Right forelimb (tissue), 1 donor: ENCODE results near the gene ITIH5.
A peak's percentile ranks its signal among the peaks of the same experiment; 100 is the strongest.

Experiments
- DNase-seq: peaks from one replicate; pipeline ENCODE4 v3.0.0-alpha.2; 2018

The ITIH5 gene

DNA sequence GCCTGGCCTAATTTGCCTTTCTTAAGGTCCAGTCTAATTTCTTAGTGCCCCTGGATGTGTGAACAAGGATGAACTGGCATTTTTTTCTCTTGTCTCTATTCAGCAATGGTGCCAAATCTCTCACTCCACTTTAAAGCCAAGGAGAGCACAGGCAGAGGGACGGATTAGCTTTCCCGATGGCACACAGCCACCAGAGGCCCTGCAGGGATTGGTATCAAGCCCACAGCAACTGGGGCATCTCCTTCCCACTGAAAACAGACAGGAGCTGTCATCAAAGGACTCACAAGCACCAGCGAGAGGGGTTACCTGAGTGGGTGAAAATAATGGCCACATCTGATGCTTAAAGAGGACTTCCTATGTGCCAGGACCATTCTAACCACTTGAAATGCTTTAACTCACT is 83.1 kb downstream of the ITIH5 start:
- DNase-seq: peak; percentile 50

DNA sequence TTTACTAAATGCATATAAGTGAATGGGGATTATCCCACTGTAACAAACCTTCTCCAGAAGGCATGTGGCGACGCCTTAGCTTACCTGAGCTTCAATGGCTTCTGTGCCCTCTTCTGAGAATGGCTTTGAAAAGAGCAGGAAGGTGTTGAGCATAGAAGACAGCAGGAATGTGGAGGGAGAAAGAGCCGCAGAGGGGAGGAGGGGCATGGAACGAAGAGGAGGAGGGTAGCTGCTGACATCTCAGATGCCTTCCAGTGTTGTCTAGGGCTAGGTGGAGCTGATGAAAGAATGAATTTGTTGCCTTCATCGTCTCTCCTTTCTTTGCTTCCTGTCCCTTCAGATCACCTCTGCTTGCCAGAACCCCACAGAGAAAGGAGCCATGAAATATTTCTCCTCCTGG is 86.2 kb downstream of the ITIH5 start:
- no peak for DNase-seq

DNA sequence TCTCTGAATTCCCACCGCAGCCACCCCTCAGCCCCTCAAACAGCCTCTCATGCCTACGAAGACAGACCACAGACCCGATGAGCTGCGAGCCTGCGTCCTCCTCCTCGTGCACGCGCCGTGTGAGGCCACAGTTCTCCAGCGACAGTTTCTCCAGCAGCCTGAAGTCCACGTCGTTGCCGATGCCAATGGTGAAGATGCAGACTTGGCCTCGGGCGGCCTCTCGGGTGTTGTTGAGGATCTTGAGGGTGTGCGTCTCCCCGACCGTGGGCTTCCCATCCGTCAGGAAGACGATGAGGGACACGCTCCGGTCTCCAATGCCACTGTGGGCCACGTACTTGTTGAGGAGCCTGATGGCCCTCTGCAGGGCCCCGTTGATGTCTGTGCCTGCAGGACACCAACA is 87.1 kb downstream of the ITIH5 start:
- DNase-seq: no peak

DNA sequence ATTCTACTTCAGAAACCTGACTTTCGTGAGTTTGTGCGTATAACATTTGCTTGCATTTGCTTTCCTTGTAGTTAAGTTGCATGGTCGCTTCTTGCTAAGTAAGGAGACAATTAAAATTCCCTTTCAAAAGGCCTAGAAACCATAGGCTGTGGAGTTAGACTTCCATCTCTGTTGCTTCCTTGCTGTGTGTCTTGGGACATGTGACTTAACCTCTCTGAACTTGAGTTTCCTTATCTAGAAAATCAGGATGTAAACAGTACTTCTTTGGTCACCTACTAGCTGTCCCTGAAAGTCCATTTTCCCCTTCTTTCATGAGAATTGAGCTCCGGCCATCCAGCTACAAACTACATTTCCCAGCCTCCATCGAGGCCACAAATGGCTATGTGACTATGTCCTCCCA is 89.2 kb downstream of the ITIH5 start:
- DNase-seq: no peak

DNA sequence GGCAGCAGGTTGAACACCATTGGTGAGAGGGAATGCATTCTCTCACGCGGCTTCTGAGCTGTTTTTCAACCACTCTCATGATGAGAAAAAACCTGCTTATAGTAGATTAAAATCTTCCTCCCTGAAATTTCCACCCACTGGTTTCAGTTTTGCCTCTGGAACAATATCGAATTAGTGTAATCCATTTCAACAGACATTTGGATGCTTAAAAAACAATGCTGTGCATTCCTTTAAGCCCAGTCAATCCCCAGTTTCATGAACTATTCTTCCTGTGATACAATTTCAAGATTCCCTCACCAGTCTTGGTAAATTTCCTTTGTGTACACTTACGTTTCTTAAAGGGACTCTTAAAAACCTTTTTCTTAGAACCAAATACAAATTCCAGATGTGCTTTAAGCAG is 89.6 kb downstream of the ITIH5 start:
- DNase-seq: no peak

DNA sequence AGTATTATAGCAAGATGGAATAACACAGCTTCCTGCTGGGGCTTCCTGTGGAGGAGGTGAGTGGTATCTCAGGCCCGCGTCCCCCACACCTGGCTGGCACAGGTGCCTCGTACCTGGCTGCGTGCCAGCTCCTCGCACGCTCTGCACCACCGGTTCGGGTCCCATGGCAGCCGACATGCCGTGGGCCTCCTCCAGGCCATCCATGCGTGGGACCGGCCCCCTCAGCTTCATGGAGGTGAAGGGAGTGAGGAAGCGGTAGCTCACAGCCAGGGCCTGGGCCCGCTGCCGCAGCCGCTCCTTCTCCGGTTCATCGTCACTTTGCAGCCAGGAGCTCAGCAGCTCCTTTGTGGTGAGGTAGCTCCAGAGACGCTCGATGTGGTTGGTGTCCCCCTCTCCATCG is 90.4 kb downstream of the ITIH5 start:
- no peak for DNase-seq

DNA sequence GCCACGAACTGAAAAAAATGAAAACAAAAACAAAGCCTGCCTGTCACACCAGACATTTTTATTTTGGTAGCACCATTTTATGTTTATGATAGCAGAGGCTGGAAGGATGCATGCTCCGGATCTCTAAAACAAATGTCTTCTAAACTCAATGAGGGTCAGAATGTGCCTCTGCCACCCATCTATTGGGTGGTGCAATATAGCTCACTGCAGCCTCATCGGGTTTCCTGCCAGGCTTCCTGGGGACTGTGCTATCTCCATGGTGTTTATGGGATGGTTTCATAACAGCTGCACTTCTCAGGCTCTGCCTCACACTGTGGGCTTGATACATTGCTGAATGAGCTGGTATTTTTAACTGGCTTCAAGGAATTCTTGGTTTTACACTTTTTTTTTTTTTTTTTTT is 94.4 kb downstream of the ITIH5 start:
- DNase-seq: peak; percentile 56

DNA sequence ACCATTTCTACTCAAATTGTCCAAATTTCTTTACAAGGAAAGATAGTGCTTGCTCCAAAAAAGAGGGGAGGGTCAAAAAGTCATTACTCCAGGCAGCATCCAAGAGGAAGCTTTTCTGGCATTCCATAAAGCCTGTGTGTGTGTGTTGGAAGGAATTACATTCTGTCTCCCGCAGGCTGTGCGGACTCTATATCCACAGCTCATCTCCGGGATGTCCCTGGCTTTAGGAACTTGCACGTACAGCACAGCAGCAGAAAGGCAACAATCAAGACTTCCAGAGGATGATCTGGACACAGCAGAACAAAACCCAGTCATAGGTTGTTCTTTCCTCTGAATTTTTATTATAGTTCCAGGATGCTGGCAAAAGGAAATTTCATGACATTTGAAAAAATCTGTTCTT is 94.8 kb downstream of the ITIH5 start:
- peak; percentile 73 for DNase-seq

DNA sequence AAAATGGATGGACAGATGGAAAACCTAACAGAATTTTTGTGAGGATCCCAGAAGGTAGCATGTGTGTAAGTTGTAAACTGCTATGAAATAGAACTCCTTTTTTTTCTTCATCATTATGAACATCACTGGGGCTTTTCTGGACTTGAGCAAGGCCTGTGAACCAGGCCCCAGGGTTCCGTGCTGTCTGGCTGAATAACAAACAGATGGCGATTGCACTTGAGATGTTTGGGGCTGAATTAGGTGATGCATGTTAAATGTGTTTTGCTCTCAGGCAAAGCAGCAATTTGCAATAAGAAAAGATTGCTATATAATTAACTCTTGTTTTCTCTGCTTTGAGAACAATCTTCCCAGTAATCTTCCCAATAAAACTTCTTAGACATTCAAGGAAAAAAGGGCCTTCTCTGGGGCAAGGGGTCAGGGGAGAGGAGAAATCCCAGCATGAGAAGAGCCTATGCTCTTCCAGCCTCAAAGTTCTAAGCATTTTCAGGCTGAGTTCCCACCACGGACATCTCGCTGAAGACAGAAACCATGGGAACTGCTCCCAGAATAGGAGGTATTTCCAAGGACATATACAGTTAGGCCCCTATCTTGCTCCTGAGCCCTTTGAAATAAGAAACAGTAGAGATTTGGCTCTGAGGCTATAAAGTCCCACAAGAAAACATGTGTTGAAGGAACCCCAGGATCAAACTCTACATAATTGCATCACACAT is 98.7 kb downstream of the ITIH5 start:
- no peak for DNase-seq

DNA sequence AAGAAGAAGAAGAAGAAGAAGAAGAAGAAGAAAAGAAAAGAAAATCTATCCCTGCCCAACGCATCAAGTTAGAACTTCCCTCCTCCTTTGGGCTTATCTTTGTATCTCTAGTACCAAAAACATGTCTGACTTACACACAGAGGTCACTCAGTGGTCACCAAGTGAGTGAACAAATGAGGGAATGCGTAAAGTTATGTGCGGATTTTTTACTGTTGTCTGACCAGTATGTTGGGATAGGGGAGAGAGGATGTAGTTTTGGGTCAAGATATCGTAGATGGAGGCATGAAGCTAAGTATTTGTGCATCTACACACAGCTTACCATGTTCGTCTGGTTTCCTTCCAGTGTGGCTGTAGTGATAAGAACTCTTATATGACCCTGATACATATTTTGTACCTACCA is 99.9 kb downstream of the ITIH5 start:
- no peak for DNase-seq

DNA sequence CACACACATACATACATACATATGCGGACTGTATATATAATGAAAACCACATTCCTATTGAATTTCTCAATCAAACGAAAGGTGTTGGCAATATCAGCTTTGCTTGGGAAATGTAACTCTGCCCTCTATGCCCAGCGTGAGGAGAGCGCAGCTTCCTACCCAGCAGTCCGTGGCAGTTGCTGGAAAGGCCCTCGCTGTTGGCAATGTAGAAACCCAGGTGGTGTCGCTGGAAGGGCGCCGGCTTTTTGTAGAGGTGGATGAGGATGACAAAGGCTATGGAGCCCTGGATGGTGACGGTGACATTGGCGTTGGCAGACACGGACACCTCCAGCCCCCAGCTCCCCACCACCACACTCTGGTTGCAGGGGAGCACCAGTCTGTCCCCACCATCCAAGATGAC is 100.9 kb downstream of the ITIH5 start:
- no peak for DNase-seq

DNA sequence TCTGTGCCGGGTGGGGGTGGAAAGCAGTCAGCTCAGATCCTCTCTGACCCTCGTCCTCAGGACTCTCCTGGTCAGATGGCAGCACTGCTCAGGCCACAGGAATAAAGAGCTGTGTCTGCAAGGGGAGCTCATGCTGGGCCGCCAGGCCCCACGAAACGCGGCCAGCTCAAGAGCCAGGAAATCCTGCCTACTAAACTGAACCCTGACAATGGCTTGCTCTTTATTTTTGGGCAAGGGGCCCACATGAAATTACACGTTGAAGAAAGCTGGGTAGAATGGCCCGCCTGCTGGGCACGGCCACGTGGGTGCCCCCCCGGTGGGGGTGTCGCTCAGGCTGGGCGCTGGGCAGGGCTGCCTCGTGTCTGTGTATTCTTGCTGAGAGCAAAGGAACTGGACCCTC is 103.0 kb downstream of the ITIH5 start:
- no peak for DNase-seq

DNA sequence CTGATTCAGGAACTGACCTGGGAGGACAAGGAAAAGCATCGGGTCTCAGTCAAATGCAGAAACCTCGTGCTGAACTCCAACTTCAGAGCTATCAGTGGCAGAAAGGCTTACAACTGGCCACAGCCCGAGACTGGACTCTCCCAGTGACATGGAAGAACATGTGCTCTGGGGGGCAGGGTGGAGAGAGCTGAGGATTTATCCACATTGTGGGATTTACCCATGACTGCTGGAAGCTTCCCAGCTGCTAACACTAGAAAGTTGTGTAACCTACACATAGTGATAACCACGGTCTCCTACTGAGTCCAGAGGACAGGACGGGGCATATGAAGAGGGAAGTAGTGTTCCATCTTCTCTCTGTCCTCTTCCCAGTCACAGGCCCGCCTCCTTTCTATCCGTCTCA is 103.4 kb downstream of the ITIH5 start:
- DNase-seq: no peak

DNA sequence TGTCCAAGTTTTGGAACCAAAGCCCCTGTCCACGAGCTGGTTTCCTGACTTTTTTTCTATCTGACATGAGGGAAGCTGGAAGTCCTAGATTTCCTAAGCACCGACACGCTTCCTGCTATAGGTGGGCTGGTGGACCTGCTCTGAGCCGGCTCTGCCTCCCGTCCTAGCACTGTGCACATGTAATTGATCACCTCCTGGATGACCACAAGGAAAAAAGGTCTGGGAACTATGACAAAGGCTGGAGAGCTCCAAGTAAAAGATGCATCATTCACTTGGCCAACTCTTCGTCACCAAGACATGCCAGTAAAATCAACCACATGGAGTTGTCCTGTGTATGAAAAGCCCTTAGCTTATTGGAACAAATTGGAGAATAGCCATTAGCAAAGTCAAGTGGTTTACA is 104.8 kb downstream of the ITIH5 start:
- no peak for DNase-seq

DNA sequence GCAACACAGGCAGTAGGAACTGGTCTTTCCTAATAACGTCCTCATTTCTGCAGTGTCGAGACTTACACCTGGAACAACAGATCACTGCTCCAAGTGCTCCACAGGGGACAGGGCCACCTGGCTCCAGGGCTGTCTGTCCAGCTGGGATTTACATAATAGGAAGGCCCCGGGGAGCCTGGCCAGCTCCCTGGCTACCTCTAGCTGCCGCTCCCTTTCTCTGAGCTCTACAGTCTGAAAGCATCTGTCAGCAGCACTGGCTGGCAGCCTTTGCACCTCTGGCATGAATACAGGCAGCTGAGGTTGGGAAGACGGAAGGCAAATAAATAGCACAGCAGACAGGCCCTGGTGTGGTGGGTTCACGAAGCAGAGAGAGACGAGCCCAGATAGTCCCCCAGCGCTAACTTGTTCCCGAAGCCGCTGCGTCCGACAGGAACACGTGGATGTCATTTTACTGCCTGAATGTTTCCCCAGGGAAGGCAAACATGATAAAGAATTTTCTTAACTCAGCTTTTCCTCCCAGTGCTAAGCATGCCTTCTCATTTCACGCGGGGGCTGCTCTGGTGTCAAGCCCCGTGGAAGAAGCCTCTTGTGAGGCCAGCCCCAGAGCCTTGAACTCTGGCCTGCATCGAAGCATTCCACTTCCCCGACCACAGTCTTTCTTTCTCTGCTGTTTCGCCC is 105.4 kb downstream of the ITIH5 start:
- peak; percentile 88 for DNase-seq

DNA sequence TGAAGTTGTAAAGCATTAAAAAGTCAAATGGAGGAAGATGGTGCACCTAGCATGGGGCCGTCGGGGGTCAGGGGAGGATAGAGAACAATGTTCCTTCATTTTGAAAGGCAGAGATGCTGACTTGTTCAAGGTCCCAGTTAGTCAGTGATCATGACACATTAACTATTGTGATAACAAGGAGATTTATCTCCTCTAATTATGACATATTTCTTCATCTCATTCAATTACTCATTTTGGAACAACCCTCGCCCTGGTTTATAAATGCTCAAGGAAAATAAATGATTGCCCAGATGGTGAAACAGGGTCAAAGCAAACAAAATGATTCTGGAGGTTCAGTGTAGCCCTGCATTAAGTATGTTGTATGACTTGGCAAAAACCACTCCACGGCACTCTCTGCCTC is 106.2 kb downstream of the ITIH5 start:
- DNase-seq: no peak

DNA sequence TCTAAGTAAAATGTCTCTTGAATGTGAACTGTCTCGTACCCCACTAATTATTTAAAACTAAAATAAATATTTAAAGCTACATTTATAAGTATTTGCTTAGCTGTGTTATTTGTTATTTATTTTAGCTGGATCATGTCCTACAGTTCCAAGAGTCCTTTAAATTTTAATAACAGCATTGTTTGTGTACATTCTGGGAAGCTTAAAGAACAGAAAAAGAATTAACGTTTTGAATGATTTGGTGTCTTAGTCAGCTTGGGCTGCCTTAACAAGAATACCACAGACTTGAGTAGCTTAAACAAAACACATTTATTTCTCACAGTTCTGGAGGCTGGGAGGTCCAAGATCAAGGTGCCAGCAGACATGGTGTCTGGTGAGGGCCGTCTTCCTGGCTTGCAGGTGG is 107.4 kb downstream of the ITIH5 start:
- DNase-seq: no peak

DNA sequence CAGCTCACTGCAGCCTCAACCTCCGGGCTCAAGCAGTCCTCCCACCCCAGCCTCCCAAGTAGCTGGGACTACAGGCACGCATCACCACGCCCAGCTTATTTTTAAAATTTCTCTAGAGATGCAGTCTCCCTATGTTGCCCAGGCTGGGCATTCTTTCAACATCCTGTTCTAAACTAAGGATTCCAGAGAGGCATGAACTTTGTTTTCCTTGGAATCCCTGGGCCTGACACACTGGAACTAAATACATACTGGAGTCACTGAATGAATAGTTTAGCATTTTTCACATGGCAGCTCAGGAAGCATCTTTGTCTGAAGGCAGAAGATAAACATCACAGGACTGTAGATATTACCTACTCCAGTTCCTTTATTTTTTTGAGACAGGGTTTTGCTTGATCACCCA is 108.7 kb downstream of the ITIH5 start:
- DNase-seq: no peak

DNA sequence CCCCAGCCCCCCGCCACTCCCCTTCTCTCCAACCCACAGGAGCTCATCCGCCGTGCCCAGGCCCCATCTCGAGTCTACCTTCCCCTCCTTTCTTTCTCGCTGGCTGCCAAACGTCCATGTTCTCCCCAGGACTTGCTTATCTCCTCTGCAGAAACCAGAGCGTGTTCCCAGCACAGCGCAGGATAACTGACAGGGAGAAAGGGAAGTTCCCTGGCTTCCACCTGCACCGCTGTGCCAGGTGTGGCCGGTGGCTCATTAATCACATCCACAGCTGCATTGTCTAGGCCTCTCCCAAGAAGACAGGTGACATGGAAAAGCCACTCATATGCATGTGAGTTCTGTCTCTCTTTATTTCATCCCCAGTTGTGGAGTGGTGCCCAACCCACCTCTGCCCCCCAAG is 113.2 kb downstream of the ITIH5 start:
- no peak for DNase-seq

DNA sequence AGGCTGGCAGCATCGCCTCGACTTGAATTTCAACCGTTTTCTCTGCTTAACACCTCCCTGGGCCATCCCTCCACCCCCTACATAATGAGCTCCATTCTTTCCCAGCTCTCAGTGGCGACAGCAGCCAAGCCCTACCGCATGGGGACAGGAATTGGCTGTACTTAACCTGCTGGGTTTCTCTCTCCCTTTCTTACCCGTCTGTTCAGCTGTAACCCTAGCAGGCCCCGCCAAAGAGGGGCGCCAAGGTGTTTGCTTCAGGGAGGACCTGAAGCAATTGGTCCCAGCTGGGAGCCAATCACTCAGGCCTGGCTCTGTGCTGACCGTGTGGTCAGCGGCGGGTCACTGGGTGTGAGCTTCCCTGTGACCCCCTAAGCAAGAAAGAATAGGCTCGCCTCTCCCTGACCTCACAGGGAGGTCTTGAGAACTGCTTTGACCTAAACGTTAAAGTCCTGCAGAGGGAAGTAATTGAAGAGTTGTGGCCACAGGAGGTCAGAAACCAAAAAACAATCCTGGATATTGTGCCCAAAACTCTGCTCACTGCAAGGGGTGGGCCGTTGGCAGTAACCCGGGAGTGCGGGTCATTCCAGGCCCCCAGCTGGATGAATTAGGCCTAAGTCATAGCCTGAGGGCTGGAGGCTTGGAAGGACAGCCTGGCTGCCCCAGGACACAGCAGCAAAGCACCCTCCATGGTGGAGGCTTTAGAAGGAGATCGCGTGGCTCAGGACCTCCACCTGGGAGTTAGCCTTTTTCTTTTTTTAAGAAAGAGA is 114.6 kb downstream of the ITIH5 start:
- DNase-seq: peak; percentile 68

DNA sequence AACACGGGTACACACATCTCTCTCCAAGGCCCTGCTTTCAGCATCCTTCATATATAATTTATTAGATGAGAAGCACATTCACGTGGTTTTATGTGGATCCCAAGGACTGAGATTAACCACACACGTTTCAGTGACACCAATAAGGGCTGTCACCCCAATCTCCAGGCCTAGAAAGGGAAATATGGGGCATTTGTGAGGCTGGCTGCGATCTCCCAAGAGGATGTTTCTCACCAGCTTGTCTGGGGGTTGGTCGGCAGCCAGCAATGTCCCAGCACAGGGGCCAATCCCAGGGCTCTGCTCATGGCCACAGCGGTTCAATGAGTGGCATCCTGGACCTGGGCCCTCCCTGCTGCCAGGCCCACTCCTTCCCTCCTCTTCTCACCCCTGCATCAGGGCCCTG is 115.5 kb downstream of the ITIH5 start:
- no peak for DNase-seq

DNA sequence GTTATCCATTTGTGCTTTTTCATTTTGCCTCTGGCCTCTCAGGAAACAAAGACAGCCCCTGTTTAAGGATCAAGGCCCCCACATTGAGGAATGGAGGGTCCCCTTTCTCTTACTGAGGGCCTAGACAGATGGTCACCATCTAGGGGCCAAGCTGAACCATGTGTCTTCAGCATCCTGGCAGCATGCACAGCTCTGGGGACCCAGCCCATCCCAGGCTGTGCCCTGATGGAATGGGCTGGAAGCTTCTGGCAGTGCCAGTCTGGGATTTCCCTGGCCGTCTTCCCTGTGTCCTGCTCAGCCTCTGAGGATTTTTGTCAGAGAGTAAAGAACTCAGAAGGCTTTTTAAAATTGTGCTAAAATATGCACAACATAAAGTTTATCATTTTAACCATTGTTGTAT is 116.8 kb downstream of the ITIH5 start:
- DNase-seq: no peak

DNA sequence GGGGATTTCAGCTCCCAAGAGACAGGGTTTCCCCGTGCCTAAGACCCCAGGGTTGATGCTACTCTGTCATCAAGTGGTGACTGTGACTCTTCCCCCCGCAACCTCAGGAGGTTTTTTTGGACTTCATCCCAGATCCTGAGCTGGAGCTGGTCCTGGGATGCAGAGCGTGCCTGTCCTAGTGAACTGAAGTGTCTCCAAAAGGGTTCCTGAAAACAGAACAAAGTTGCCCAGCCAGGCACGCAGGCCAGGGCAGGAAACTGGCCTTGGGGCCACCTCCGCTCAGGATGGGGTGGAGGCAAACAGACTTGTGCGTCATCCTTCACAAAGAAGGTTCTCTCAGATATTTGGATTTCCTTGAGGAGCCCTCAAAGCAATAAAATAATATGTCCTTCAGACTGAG is 118.9 kb downstream of the ITIH5 start:
- DNase-seq: peak; percentile 70

DNA sequence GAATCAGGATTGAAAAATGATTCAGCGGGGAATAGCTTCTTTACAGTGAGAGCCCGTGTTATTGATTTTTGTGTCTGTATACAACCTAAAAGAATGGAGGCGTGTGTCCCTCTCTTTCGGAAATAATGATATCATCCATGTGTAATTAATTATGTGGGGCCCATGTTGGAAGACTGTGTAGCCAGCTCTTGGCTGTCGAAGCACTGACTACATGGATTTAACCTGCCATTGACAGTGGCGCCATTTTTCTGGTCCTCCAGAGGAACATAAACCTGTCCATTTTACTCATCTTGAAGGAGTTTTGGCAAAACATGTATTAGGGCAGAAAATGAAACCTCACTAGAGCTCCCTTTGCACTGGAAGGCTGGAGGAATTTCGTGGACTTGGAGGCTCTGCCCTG is 119.6 kb downstream of the ITIH5 start:
- DNase-seq: no peak
